ENCODE data around the gene PRKCB.

DNA sequence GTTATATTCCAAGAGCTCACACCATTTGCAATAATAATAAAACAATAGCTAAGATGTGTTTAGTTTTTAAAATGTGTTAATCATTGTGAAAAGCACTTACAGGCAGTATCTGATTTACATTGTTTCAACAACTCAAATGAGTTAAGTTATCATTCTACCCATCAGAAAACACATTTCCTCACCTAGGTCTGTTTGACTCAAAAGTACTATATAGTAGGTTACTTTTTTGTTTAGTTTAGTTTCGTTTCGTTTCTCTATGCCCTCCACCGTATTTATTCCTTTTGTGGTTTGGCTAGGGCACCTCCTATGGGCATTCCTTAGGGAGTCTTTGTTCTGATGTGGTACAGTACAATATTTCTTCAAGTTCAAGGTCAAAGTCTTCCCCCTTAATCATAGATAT is 201.6 kb downstream of the PRKCB start:
- TF ChIP-seq EZH2 (IDR thresholded peaks at IDR 0.05; ENCODE audit: low read length) (no peak), CTCF (optimal IDR thresholded peaks at IDR 0.05 in 1 of 3, IDR thresholded peaks at IDR 0.05 in 1 of 3, conservative IDR thresholded peaks at IDR 0.05 in 1 of 3; ENCODE audit: extremely low read depth in 1 of 3, insufficient read depth in 2 of 3, low read length in 3 of 3) (no peak)

All from keratinocyte (primary cell).